Endothelial cell (in vitro differentiated cells): ENCODE measurements around the gene OCA2. TPM values are rescaled to one million over a fixed set of nuclear protein-coding genes. Genes with fewer than 3 reads are reported as not detected.

Experiments used
- DNase-seq: peaks from one replicate; pipeline ENCODE4 v3.0.0; 2021; ENCODE audit warnings: low spot score
- H3K27ac Mint-ChIP-seq: one replicate; pipeline ENCODE4 v1.8.0; 2021; ENCODE audit warnings: mixed read lengths, inconsistent platforms; ENCODE audit not compliant: unreplicated experiment
- H3K27me3 Mint-ChIP-seq: one replicate; pipeline ENCODE4 v1.8.0; 2021; ENCODE audit warnings: mild to moderate bottlenecking, moderate library complexity, mixed read lengths, inconsistent platforms; ENCODE audit not compliant: unreplicated experiment
- H3K36me3 Mint-ChIP-seq: one replicate; pipeline ENCODE4 v1.8.0; 2021; ENCODE audit warnings: mild to moderate bottlenecking, low read depth, mixed read lengths, inconsistent platforms; ENCODE audit not compliant: unreplicated experiment
- H3K4me1 Mint-ChIP-seq: one replicate; pipeline ENCODE4 v1.8.0; 2021; ENCODE audit warnings: mild to moderate bottlenecking, mixed read lengths, inconsistent platforms; ENCODE audit not compliant: unreplicated experiment
- H3K4me3 Mint-ChIP-seq: one replicate; pipeline ENCODE4 v1.8.0; 2021; ENCODE audit warnings: mild to moderate bottlenecking, mixed read lengths, inconsistent platforms; ENCODE audit not compliant: unreplicated experiment
- H3K9me3 Mint-ChIP-seq: one replicate; pipeline ENCODE4 v1.8.0; 2021; ENCODE audit warnings: mixed read lengths, inconsistent platforms; ENCODE audit not compliant: unreplicated experiment
- total RNA-seq: library from RNA; stranded (reverse); fragmentation: NEBNext Ultra II Directional; extraction: Animal tissue kit (Norgen Biotek cat#: 25700); gene quantifications from one replicate; pipeline ENCODE4 v1.2.1, GENCODE V29; 2021; ENCODE audit not compliant: unreplicated experiment
- TF ChIP-seq, protein P1 (sequence below): fragments of 200-600 bp; sonication (generic); IDR thresholded peaks from one replicate; pipeline ENCODE4 v1.5.0; 2021; ENCODE audit warnings: antibody characterized with exemption; ENCODE audit not compliant: unreplicated experiment

The OCA2 gene
- total RNA-seq, 1 donor from 2014 or later = not detected

DNA sequence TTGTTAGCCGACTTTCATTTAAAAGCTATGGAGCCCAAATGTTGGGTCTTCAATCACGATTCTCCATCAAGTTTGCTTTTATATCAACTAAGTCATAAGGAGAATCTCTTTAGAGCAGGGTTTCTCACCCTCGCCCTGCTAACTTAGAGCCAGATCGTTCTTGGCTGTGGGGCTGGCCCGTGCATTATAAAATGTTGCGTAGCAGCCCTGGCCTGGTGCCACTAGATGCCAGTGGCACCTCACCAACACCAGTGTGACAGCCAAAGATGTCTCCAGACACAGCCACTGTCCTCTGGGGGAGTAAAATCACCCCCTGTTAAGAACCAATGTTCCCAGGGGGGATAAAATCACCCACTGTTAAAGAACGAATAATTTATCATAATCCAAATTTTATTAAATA lies 226.1 kb downstream of the OCA2 start:
- H3K27ac Mint-ChIP-seq = no peak overlapping the region
- no peaks in the 10 kb centered on the region for H3K27me3 Mint-ChIP-seq
- H3K36me3 Mint-ChIP-seq = no peaks in the 10 kb centered on the region
- no peaks in the 10 kb centered on the region for H3K9me3 Mint-ChIP-seq
- TF ChIP-seq, protein P1, sequence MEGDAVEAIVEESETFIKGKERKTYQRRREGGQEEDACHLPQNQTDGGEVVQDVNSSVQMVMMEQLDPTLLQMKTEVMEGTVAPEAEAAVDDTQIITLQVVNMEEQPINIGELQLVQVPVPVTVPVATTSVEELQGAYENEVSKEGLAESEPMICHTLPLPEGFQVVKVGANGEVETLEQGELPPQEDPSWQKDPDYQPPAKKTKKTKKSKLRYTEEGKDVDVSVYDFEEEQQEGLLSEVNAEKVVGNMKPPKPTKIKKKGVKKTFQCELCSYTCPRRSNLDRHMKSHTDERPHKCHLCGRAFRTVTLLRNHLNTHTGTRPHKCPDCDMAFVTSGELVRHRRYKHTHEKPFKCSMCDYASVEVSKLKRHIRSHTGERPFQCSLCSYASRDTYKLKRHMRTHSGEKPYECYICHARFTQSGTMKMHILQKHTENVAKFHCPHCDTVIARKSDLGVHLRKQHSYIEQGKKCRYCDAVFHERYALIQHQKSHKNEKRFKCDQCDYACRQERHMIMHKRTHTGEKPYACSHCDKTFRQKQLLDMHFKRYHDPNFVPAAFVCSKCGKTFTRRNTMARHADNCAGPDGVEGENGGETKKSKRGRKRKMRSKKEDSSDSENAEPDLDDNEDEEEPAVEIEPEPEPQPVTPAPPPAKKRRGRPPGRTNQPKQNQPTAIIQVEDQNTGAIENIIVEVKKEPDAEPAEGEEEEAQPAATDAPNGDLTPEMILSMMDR = no peak
- H3K4me3 Mint-ChIP-seq = no peak overlapping the region
- no peak for DNase-seq
- H3K4me1 Mint-ChIP-seq = no peaks in the 10 kb centered on the region

DNA sequence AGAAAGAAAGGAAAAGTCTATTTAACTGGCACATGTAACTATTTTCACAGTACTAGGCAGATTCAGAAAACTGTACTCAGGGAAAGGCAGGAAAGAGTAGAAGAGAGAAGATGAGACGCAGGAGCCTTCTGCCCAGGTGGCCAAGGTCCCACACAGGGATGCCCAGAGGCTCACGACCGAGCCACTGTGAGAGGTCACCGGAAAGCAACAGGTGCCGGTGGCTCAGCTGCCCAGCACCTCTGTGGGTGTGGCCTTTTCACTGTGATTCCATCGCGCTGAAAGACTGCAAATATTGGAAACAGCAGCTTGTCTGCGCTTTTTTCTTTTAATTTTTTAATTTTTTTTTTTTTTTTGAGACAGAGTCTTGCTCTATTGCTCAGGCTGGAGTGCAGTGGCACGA lies 226.8 kb downstream of the OCA2 start:
- Mint-ChIP-seq H3K4me3 (no peak overlapping the region), H3K36me3 (no peaks in the 10 kb centered on the region), H3K27ac (no peak overlapping the region), H3K4me1 (no peaks in the 10 kb centered on the region), H3K27me3 (no peaks in the 10 kb centered on the region), H3K9me3 (no peaks in the 10 kb centered on the region)
- DNase-seq = no peak
- TF ChIP-seq, protein P1 = no peak

DNA sequence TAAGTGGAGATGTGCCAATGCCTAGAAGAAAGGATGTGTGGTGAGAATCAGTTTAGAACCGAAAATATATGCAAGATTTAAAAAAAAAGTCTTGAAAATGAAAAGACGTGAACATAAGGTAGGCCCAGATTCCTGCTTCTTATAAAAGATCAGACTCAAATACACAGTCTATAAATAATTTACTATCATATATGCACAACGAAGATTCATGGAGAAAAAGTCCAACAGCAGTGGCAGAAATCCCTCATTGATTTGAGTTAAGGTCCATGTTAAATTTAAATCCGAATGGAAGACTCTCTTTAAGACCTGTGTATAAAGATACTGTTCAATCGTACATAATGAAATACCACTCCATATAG lies 227.2 kb downstream of the OCA2 start:
- TF ChIP-seq, protein P1 = no peak
- Mint-ChIP-seq H3K4me3 (no peak overlapping the region), H3K4me1 (no peaks in the 10 kb centered on the region), H3K27ac (no peak overlapping the region), H3K27me3 (no peaks in the 10 kb centered on the region), H3K9me3 (no peaks in the 10 kb centered on the region), H3K36me3 (no peaks in the 10 kb centered on the region)
- DNase-seq = no peak

DNA sequence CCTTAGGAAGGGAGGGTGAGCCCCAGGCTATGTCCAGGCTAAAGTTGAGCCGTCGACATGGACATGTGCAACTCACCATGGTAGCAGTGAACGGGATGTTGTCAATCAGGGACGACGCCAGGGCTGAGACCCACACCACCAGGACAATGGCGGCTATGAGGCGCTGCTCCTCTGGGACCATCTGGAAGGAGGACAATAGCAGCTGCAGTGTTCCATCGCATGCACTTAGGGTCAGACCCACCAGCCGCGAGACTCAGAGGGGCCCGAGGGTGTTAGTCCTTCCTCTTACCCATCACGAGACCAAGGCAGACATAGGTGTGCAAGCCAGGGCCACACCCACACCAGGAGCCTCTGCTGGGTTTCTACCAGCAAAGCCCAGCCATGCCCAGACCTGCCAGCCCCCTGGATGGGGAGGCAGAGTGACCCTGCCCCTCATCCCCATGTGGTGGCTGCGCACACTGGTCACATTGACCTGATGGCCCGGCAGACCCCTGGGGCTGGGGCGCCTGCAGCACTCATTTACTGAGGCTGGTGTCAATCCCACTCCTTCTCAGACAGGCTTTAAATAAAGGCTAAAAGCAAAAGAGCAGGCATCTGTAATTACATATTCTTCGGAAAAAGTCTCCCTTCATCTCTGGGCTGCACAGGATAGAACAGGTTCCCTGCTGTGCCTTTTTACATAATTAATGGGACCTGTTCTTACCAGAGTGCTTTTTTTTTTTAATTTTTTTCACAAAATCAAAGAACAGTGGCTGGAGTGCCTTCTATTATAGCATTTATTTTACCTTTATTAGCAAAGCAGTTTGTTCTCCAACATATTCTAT lies 227.8 kb downstream of the OCA2 start:
- Mint-ChIP-seq H3K9me3 (no peaks in the 10 kb centered on the region), H3K36me3 (no peaks in the 10 kb centered on the region), H3K27me3 (no peaks in the 10 kb centered on the region), H3K27ac (no peak overlapping the region), H3K4me1 (no peaks in the 10 kb centered on the region), H3K4me3 (no peak overlapping the region)
- no peak for DNase-seq
- TF ChIP-seq, protein P1 = no peak

DNA sequence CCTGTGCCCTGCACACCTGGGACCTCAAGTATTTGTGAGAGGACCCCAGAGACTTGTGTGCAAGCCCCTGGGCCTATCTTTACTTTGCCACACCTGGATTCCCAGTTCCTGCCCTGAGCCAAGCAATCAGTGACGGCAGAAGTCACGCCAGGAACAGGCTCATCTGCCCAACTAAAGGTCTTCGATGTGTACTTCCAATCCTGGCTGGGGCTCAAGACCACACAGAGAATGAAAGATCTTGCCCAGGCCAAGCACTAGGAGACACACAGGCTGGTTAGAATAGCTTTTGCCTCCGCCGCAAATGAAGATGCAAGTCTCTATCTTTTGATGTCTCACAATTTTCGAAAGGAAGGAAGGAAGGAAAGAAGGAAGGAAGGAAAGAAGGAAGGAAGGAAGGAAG lies 228.8 kb downstream of the OCA2 start:
- Mint-ChIP-seq H3K9me3 (no peaks in the 10 kb centered on the region), H3K36me3 (no peaks in the 10 kb centered on the region), H3K4me1 (no peaks in the 10 kb centered on the region), H3K27me3 (no peaks in the 10 kb centered on the region), H3K4me3 (no peak overlapping the region), H3K27ac (no peak overlapping the region)
- no peak for DNase-seq
- TF ChIP-seq, protein P1 = no peak
